ENCODE data around the gene DCAF8. TPM values are rescaled to one million over a fixed set of nuclear protein-coding genes. Genes with fewer than 3 reads are reported as not detected.
A peak's percentile ranks its signal among the peaks of the same experiment; 100 is the strongest.
"Not testable (repeated sequence)": the region's sequence is repeated elsewhere in the genome, so short reads cannot be mapped to it uniquely, and the experiment has no call there.

The DCAF8 gene
- polyA plus RNA-seq (2012; ENCODE audit: missing spikeins), result 74.6 TPM

- TF ChIP-seq POLR2A (IDR thresholded peaks at IDR 0.05; ENCODE audit: low read depth, low read length) (peak; percentile 92), TAF1 (IDR thresholded peaks at IDR 0.05; ENCODE audit: borderline replicate concordance, low read depth, low read length) (peak; percentile 97), POLR2AphosphoS5 (IDR thresholded peaks at IDR 0.05; ENCODE audit: low read depth, low read length) (peak; percentile 76)
- FAIRE-seq (peak; percentile 100), DNase-seq (ENCODE audit: insufficient read length) (peak; percentile 82)
These were observed at the start of gene DCAF8 for GRCh38 chr1:160261893-160262794. Gene DCAF8 (minus strand): TSS chr1:160262549. CDS start chr1:160244008, 18,541 bp downstream.

GRCh38 chr1:160309571-160309970 is 47.2 kb upstream of the DCAF8 start:
- DNase-seq (ENCODE audit: insufficient read length) (no peak), FAIRE-seq (no peak)
- TF ChIP-seq POLR2A (IDR thresholded peaks at IDR 0.05; ENCODE audit: low read depth, low read length) (no peak), POLR2AphosphoS5 (IDR thresholded peaks at IDR 0.05; ENCODE audit: low read depth, low read length) (no peak), TAF1 (IDR thresholded peaks at IDR 0.05; ENCODE audit: borderline replicate concordance, low read depth, low read length) (no peak)

GRCh38 chr1:160309185-160309557 is 46.8 kb upstream of the DCAF8 start:
- DNase-seq (ENCODE audit: insufficient read length), result no peak
- no peak for TF ChIP-seq TAF1 (IDR thresholded peaks at IDR 0.05; ENCODE audit: borderline replicate concordance, low read depth, low read length)
- TF ChIP-seq POLR2A (IDR thresholded peaks at IDR 0.05; ENCODE audit: low read depth, low read length), result no peak
- no peak for FAIRE-seq

GRCh38 chr1:160308451-160309184 is 46.3 kb upstream of the DCAF8 start:
- DNase-seq (ENCODE audit: insufficient read length) (no peak), FAIRE-seq (no peak)
- TF ChIP-seq POLR2AphosphoS5 (IDR thresholded peaks at IDR 0.05; ENCODE audit: low read depth, low read length) (no peak), TAF1 (IDR thresholded peaks at IDR 0.05; ENCODE audit: borderline replicate concordance, low read depth, low read length) (no peak), POLR2A (IDR thresholded peaks at IDR 0.05; ENCODE audit: low read depth, low read length) (no peak)

- DNase-seq (ENCODE audit: insufficient read length), result no peak
- TF ChIP-seq POLR2A (IDR thresholded peaks at IDR 0.05; ENCODE audit: low read depth, low read length), result no peak
- TF ChIP-seq POLR2AphosphoS5 (IDR thresholded peaks at IDR 0.05; ENCODE audit: low read depth, low read length), result no peak
- no peak for TF ChIP-seq TAF1 (IDR thresholded peaks at IDR 0.05; ENCODE audit: borderline replicate concordance, low read depth, low read length)
- FAIRE-seq, result no peak
These were observed 44.9 kb upstream of the DCAF8 start for GRCh38 chr1:160307118-160307791.

GRCh38 chr1:160300173-160300572 is 37.8 kb upstream of the DCAF8 start:
- no peak for FAIRE-seq
- no peak for TF ChIP-seq POLR2AphosphoS5 (IDR thresholded peaks at IDR 0.05; ENCODE audit: low read depth, low read length)
- no peak for TF ChIP-seq TAF1 (IDR thresholded peaks at IDR 0.05; ENCODE audit: borderline replicate concordance, low read depth, low read length)
- no peak for TF ChIP-seq POLR2A (IDR thresholded peaks at IDR 0.05; ENCODE audit: low read depth, low read length)

GRCh38 chr1:160296036-160296435 is 33.7 kb upstream of the DCAF8 start:
- FAIRE-seq (no peak), DNase-seq (ENCODE audit: insufficient read length) (no peak)
- TF ChIP-seq POLR2AphosphoS5 (IDR thresholded peaks at IDR 0.05; ENCODE audit: low read depth, low read length) (no peak), TAF1 (IDR thresholded peaks at IDR 0.05; ENCODE audit: borderline replicate concordance, low read depth, low read length) (no peak), POLR2A (IDR thresholded peaks at IDR 0.05; ENCODE audit: low read depth, low read length) (no peak)

More at GRCh38 chr1:160300173-160300572, 37.8 kb upstream of the DCAF8 start:
- DNase-seq (ENCODE audit: insufficient read length), result no peak

GRCh38 chr1:160293020-160293968 is 30.9 kb upstream of the DCAF8 start:
- no peak for TF ChIP-seq POLR2A (IDR thresholded peaks at IDR 0.05; ENCODE audit: low read depth, low read length)
- no peak for FAIRE-seq

GRCh38 chr1:160291248-160292220 is 29.2 kb upstream of the DCAF8 start:
- FAIRE-seq, result peak; percentile 91
- TF ChIP-seq TAF1 (IDR thresholded peaks at IDR 0.05; ENCODE audit: borderline replicate concordance, low read depth, low read length) (no peak), POLR2AphosphoS5 (IDR thresholded peaks at IDR 0.05; ENCODE audit: low read depth, low read length) (no peak), POLR2A (IDR thresholded peaks at IDR 0.05; ENCODE audit: low read depth, low read length) (no peak)

More at GRCh38 chr1:160293020-160293968, 30.9 kb upstream of the DCAF8 start:
- no peak for DNase-seq (ENCODE audit: insufficient read length)

GRCh38 chr1:160287769-160288168 is 25.4 kb upstream of the DCAF8 start:
- not testable (repeated sequence) for FAIRE-seq; DNase-seq (ENCODE audit: insufficient read length)

More at GRCh38 chr1:160291248-160292220, 29.2 kb upstream of the DCAF8 start:
- peak; percentile 27 for DNase-seq (ENCODE audit: insufficient read length)
